GM18868 (cell line): Measurements from ENCODE around the gene ABTB1.
A peak's percentile ranks its signal among the peaks of the same experiment; 100 is the strongest.

Source experiments
- ATAC-seq: cut with Tn5 transposase; IDR thresholded peaks from one replicate; pipeline ENCODE4 v1.9.1; 2021; ENCODE audit warnings: mild to moderate bottlenecking, moderate library complexity; ENCODE audit not compliant: unreplicated experiment

The ABTB1 gene

DNA sequence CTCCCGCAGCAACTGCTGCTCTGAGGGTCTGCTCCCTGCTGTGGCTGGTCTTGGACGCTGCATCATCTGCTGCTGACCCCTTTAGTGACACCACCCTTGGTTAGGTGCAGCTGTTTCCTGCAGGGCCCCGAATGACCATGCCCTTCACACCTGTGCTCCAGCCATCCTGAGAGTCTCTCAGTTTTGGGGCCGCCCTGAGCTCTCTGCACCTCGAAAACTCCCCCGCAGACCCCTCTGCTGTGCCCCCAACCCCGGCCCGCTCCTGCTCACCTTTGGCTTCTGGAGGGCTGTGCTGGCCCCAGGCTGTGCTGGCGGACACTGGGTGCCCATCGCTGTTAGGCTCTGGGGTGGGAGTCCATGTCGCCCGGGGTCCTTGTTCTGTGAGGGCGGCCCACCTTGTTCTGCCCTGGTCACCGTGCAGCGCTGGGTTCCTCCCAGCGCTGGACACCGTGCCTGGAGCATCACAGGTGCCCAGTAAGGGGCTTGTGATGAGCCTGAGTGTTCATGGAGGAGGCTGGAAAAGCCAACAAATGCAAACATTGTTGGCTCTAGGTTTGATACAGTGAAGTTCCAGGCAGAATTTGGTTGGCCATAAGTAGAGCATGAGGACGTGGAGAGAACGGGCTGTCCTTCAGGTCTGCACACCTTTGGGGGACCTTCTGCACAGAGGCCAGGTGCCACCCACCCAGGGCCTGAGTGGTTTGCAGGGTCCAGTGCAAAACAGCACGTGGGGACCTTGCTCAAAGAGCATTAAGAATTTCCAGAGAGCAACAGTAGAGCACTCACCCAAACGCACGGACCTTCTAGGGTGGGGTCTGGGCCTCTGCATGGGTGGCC is 12.3 kb downstream of the ABTB1 start:
- ATAC-seq = no peak

- ATAC-seq = no peak
These were observed 13.2 kb downstream of the ABTB1 start for GRCh38 chr3:127685708-127686511.

GRCh38 chr3:127686512-127686894 is 13.8 kb downstream of the ABTB1 start:
- no peak for ATAC-seq

- ATAC-seq = no peak
These were observed 14.5 kb downstream of the ABTB1 start for GRCh38 chr3:127687228-127687737.

DNA sequence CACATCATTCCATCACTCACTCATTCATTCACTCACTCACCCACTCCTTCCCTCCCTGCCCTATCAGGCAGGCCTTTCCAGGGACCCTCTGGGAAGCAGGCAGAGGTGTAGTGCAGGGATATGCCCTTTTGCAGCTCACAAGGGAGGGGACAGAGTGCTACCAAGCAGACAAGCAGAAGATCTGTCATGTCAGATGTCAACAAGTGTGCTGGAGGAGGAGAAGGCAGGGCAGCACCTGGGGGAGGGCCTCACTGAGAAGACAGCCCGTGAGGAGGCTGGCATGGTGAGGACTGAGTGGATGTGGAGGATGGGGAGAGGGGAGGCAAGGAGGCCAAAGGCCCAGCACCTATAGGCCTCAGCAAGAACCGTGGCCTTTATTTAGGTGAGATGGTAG is 15.3 kb downstream of the ABTB1 start:
- no peak for ATAC-seq

- no peak for ATAC-seq
These were observed 15.9 kb downstream of the ABTB1 start for GRCh38 chr3:127688416-127689265.

GRCh38 chr3:127689266-127689860 is 16.6 kb downstream of the ABTB1 start:
- ATAC-seq = no peak

GRCh38 chr3:127690106-127690505 is 17.4 kb downstream of the ABTB1 start:
- no peak for ATAC-seq

DNA sequence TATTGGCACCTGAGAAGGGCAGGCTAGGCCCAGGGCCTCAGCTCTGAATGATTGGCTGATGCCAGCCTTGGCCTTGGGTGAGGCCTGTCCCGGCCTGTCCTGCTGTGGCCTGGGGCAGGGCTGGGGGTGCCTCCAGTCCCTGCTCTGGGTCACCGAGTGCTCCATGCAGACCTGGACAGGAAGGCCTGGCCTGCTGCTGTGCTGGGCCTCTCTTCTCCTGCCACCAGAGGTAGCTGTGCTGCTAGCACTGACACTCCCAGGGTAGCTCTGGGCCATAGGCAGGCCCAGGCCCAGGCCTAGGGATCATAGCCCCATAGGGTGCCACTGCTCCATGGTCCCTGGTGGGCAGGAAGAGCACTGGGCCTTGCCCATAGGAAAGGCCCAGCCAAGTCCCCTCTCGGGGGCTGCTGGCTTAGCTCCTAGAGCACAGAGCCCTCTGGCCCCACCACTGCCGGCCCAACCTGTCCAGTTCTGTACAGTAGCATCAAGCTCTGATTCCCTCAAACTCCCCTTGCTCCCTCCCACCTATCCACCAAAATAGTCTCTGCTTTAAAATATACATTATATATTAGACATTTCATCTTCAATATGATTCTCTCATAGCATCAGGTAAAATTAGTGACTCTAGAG is 18.2 kb downstream of the ABTB1 start:
- no peak for ATAC-seq

GRCh38 chr3:127691489-127691888 is 18.7 kb downstream of the ABTB1 start:
- ATAC-seq = no peak

- no peak for ATAC-seq
These were observed 19.2 kb downstream of the ABTB1 start for GRCh38 chr3:127691974-127692373.

- no peak for ATAC-seq
These were observed 20.0 kb downstream of the ABTB1 start for GRCh38 chr3:127692501-127693335.

DNA sequence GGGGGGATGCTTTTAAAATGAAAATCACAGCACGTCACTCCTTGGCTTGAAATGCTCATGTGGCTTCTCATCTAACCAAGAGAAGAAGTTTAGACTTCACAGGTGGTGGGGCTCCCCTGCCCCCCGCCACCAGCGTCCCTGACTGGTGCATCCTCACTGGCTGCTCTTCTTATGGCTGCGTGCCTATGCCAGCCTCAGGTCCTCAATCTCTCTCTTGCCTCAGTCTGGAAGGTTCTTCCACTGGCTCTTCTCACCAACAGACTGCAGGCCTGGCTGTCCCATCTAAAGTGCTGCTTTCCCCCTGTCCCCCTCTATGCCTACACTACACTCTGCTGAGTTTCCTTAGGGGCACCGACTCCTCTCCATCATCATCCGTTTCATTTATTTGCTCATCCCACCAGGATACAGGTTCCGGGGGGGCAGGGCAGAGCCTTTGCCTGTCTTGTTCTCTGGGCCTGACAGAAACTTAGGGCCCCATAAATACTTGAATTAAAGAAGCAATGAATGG is 20.6 kb downstream of the ABTB1 start:
- ATAC-seq = no peak

GRCh38 chr3:127694467-127695215 is 21.9 kb downstream of the ABTB1 start:
- no peak for ATAC-seq

DNA sequence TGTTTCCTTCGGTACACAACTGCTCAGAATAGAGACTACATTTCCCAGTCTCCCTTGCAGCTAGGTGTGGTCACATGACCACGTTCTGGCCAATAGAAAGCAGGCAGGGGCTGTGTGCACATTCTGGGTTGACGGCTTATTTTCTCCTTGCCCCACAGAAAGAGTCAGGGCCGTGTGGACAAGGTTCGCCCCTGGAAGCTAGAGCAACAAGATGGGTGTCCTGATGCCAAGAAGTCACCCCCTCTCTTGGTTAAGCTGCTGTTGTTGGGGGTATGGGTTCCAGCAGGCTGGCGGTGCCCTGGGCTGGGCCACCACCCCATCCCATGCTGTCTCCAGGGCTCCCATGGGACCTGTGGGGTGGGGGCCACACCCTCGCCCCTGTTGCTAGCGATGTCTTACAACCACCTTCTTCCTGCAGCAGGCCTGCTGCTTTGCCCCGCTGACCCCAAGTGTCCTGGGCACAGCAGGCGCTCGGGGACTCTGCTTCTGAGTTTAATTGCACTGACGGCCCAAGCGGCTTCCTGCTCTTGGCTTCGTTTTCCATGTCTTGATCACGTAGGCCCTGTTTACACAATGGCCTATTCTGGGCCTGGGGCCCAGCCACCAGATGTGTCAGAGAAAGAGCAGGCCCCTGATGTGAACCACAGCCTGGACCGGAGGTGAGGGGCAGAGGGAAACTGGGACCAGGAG is 24.9 kb downstream of the ABTB1 start:
- ATAC-seq = peak; percentile 72

DNA sequence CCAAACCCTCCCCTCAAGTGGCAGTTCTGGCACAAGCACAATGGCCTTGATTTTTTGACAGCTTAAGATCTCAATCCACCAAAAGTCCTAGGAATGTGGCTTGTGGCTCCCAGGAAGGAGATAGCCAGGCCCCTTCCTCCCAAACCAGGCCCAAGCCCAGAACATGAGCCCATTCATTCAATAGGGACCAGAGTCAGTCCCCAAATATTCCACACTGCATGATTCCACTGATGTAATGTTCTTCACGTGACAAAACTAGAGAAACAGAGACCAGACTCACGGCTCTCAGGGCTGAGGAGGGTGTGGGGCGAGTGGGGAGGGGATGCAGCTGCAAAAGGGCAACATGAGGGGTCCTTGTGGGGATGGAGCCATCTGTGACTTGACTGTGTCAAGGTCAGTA is 25.5 kb downstream of the ABTB1 start:
- ATAC-seq = no peak

- ATAC-seq = no peak
These were observed 26.1 kb downstream of the ABTB1 start for GRCh38 chr3:127698691-127699415.
